AG04449 (cell line): ENCODE data around the gene IP6K1.
A peak's percentile ranks its signal among the peaks of the same experiment; 100 is the strongest.
"Not testable (repeated sequence)": the region's sequence is repeated elsewhere in the genome, so short reads cannot be mapped to it uniquely, and the experiment has no call there.

Experiments
- CTCF ChIA-PET: fragments of 350-600 bp; formaldehyde crosslinking; extraction: SDS; loops from one replicate; lab custom pipeline; 2021; ENCODE audit warnings: antibody characterized with exemption; lab: Yijun Ruan, JAX
- POLR2A ChIA-PET: fragments of 400-600, 350-600 bp; formaldehyde crosslinking; extraction: SDS; loops from one replicate; lab custom pipeline; 2020; ENCODE audit warnings: antibody characterized with exemption, inconsistent platforms; lab: Yijun Ruan, JAX
- DNase-seq: peaks from one replicate; pipeline ENCODE4 v3.0.0-alpha.2; 2010; ENCODE audit warnings: low read depth, low spot score
- H3K4me3 ChIP-seq: 2 replicates; pipeline ENCODE4 v1.5.1; 2011; ENCODE audit warnings: low read depth, mild to moderate bottlenecking, control low read depth, low read length
- CTCF ChIP-seq: IDR thresholded peaks from one replicate; pipeline ENCODE4 v1.5.1; 2011; ENCODE audit warnings: mild to moderate bottlenecking, moderate library complexity, low read length, control low read depth, inconsistent platforms; ENCODE audit not compliant: insufficient read depth; ENCODE audit errors: missing control alignments

The IP6K1 gene

GRCh38 chr3:49786357-49787181 is at the start of gene IP6K1:
Gene IP6K1, minus strand, starts transcription at chr3:49786542. Its CDS starts 38,502 bp downstream, at chr3:49748040.
- DNase-seq: peak; percentile 98
- peak within 1 kb of the TSS; percentile 76 for H3K4me3 ChIP-seq
- TF ChIP-seq CTCF: no peak
- CTCF ChIA-PET: interaction anchor here (1.2 to 4.0 kb wide), 5 partner anchors 16 to 83 kb away, joined by 3 to 48 read pairs (median 10); partner anchors contain the start of genes CDHR4 and INKA1
- POLR2A ChIA-PET: interaction anchor here (0.7 to 1.8 kb wide), 4 partner anchors 13 to 19 kb away, joined by 4 to 8 read pairs (median 4); partner anchors contain the start of genes CDHR4 and INKA1

- TF ChIP-seq CTCF: no peak
- no peak for DNase-seq
- CTCF ChIA-PET: interaction anchor here (8.4 to 19.5 kb wide), 2 partner anchors 8 to 27 kb away, joined by 107 to 507 read pairs; partner anchors contain the start of genes CDHR4 and INKA1
- H3K4me3 ChIP-seq: no peak overlapping the region
- POLR2A ChIA-PET: no interaction called here
Measured at GRCh38 chr3:49831341-49831740, 45.0 kb upstream of the IP6K1 start.

- DNase-seq: no peak
- POLR2A ChIA-PET: interaction anchor here (0.5 kb wide), 1 partner anchor 13 kb away, joined by 3 read pairs; no protein-coding TSS in a partner anchor
- CTCF ChIA-PET: interaction anchor here (0.6 to 19.5 kb wide), 5 partner anchors 9 to 125 kb away, joined by 3 to 507 read pairs (median 8); partner anchors contain the start of genes CDHR4 and INKA1
- no peak for TF ChIP-seq CTCF
- no peak overlapping the region for H3K4me3 ChIP-seq
Measured at GRCh38 chr3:49826016-49826415, 39.7 kb upstream of the IP6K1 start.

GRCh38 chr3:49823131-49823530 is 36.8 kb upstream of the IP6K1 start:
- DNase-seq, H3K4me3 ChIP-seq, POLR2A ChIA-PET: not testable (repeated sequence)
- CTCF ChIA-PET: interaction anchor here (1.2 to 1.5 kb wide), 3 partner anchors 9 to 20 kb away, joined by 3 to 11 read pairs (median 3); partner anchors contain the start of gene INKA1

GRCh38 chr3:49813497-49814174 is 27.3 kb upstream of the IP6K1 start, which contains the start of gene UBA7:
Gene UBA7, minus strand, starts transcription at chr3:49813953. Its CDS starts 166 bp downstream, at chr3:49813787.
- CTCF ChIA-PET: interaction anchor here (1.1 to 4.0 kb wide), 3 partner anchors 10 to 93 kb away, joined by 3 to 47 read pairs (median 25); partner anchors contain the start of gene INKA1
- no peak for TF ChIP-seq CTCF
- peak within 1 kb of the TSS; percentile 58 for H3K4me3 ChIP-seq
- no peak for DNase-seq
- POLR2A ChIA-PET: interaction anchor here (1.2 kb wide), 1 partner anchor 10 kb away, joined by 3 read pairs; no protein-coding TSS in a partner anchor

- TF ChIP-seq CTCF: no peak
- DNase-seq: no peak
- peak overlapping the region; percentile 58 for H3K4me3 ChIP-seq
- CTCF ChIA-PET: interaction anchor here (1.1 to 4.0 kb wide), 3 partner anchors 10 to 92 kb away, joined by 3 to 47 read pairs (median 25); partner anchors contain the start of gene INKA1
- POLR2A ChIA-PET: interaction anchor here (1.2 kb wide), 1 partner anchor 9 kb away, joined by 3 read pairs; no protein-coding TSS in a partner anchor
Measured at GRCh38 chr3:49812916-49813496, 26.7 kb upstream of the IP6K1 start.
